OCI-LY1 (cell line): Measurements from ENCODE around the gene NUBPL.

Source experiments
- H2AFZ ChIP-seq: fragments of 200-600 bp; sonication (generic), shearing (Covaris generic); 2 replicates; pipeline ENCODE4 v1.6.0; 2014; ENCODE audit warnings: antibody characterized with exemption, mild to moderate bottlenecking, low read length
- H3F3A ChIP-seq: fragments of 200-600 bp; sonication (generic), shearing (Covaris generic); 2 replicates; pipeline ENCODE4 v1.6.0; 2014; ENCODE audit warnings: mild to moderate bottlenecking, antibody characterized with exemption, low read length, moderate library complexity; ENCODE audit not compliant: insufficient read depth
- H3K27ac ChIP-seq: fragments of 200-600 bp; sonication (generic); 2 replicates; pipeline ENCODE4 v1.5.1; 2014; ENCODE audit warnings: low read length, mixed run types, mild to moderate bottlenecking, low read depth; ENCODE audit not compliant: poor library complexity, severe bottlenecking
- H3K27me3 ChIP-seq: fragments of 200-600 bp; sonication (generic); 2 replicates; pipeline ENCODE4 v1.6.0; 2014; ENCODE audit warnings: antibody characterized with exemption, mild to moderate bottlenecking, low read length, moderate library complexity; ENCODE audit not compliant: insufficient read depth
- H3K36me3 ChIP-seq: fragments of 200-600 bp; sonication (generic); 2 replicates; pipeline ENCODE4 v1.6.1; 2014; ENCODE audit warnings: mild to moderate bottlenecking, antibody characterized with exemption, low read length, moderate library complexity, mixed read lengths; ENCODE audit not compliant: insufficient read depth
- H3K4me1 ChIP-seq: fragments of 200-600 bp; sonication (generic); 2 replicates; pipeline ENCODE4 v1.5.1; 2014; ENCODE audit warnings: mild to moderate bottlenecking, low read length, moderate library complexity; ENCODE audit not compliant: insufficient read depth, severe bottlenecking
- H3K4me2 ChIP-seq: fragments of 200-600 bp; sonication (generic), shearing (Covaris generic); 2 replicates; pipeline ENCODE4 v1.6.1; 2014; ENCODE audit warnings: low read length
- H3K4me3 ChIP-seq: fragments of 200-600 bp; sonication (generic); 2 replicates; pipeline ENCODE4 v1.5.1; 2014; ENCODE audit warnings: low read length, low read depth, mild to moderate bottlenecking, mixed read lengths; ENCODE audit not compliant: poor library complexity, severe bottlenecking
- H3K79me2 ChIP-seq: fragments of 200-600 bp; shearing (Covaris generic); 2 replicates; pipeline ENCODE4 v1.6.1; 2016; ENCODE audit warnings: mixed run types, low read length, mixed read lengths; ENCODE audit not compliant: insufficient read depth
- H3K9ac ChIP-seq: fragments of 200-600 bp; sonication (generic), shearing (Covaris generic); 2 replicates; pipeline ENCODE4 v1.6.1; 2014; ENCODE audit warnings: mild to moderate bottlenecking, low read length, mixed read lengths
- H3K9me2 ChIP-seq: fragments of 200-600 bp; sonication (generic), shearing (Covaris generic); 2 replicates; pipeline ENCODE4 v1.6.1; 2014; ENCODE audit warnings: low read depth, mild to moderate bottlenecking, low read length, mixed read lengths
- H3K9me3 ChIP-seq: fragments of 200-600 bp; shearing (Covaris generic); 2 replicates; pipeline ENCODE4 v1.6.1; 2014; ENCODE audit warnings: low read length, mixed read lengths
- H4K20me1 ChIP-seq: fragments of 200-600 bp; sonication (generic), shearing (Covaris generic); 2 replicates; pipeline ENCODE4 v1.6.0; 2016; ENCODE audit warnings: mild to moderate bottlenecking, low read length; ENCODE audit not compliant: insufficient read depth
- EZH2 ChIP-seq: fragments of 200-600 bp; sonication (generic), shearing (Covaris generic); IDR thresholded peaks from 2 replicates; pipeline ENCODE4 v1.8.0; 2017; ENCODE audit warnings: borderline replicate concordance, mixed run types, mild to moderate bottlenecking, antibody characterized with exemption, low read length, moderate library complexity, mixed read lengths
- TF ChIP-seq, protein P1 (sequence below): fragments of 200-600 bp; sonication (generic), shearing (Covaris generic); IDR thresholded peaks from 2 replicates; pipeline ENCODE4 v1.5.1; 2017; ENCODE audit warnings: mild to moderate bottlenecking, antibody characterized with exemption, low read length, moderate library complexity, mixed read lengths

NUBPL gene

DNA sequence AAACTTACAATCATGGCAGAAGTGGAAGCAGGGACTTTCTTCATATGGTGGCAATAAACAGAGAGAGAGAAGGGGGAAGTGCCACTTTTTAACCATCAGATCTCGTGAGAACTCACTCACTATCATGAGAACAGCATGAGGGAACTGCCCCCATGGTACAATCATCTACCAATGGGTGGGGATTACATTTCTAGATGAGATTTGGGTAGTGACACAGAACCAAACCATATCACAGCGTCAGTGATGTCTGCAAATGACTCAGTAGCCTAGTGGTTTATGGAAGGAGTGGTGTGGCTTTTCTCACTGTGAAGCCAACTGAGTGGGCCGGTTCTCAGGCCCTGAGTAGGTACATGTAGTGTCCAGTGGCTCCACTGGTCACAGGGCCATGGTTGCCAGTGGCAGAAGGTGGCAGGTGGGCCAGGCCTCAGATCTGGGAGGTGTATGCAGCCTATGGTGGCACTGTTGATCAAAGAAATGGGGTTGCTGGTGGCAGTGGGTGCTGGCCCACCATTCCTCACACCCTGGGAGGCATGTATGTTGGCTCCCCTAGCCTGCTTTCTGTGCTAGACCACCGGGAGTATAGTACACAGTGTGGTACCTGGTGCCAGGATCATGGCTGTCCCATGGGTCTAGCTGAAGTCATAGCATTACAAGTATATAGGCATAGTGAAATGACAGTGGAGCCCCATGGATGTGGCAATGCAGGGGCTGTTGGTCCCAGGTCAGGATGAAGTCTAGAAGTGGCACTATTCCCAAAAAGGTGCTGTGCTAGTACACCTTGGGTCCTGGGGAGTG, 191.9 kb downstream of the NUBPL start:
- Histone ChIP-seq H4K20me1 (no peaks in the 10 kb centered on the region), H3K4me2 (no peak overlapping the region), H3K9ac (no peak overlapping the region), H3K79me2 (no peaks in the 10 kb centered on the region), H3K36me3 (no peaks in the 10 kb centered on the region), H3K4me3 (no peak overlapping the region), H3F3A (no peaks in the 10 kb centered on the region), H3K27ac (no peak overlapping the region), H3K4me1 (no peaks in the 10 kb centered on the region), H3K9me2 (no peaks in the 10 kb centered on the region), H2AFZ (no peak overlapping the region), H3K9me3 (peaks cover 9% of the 10 kb centered on the region; the same call in 1 of the 2 replicates), H3K27me3 (no peaks in the 10 kb centered on the region)
- TF ChIP-seq EZH2 = no peak
- TF ChIP-seq, protein P1, sequence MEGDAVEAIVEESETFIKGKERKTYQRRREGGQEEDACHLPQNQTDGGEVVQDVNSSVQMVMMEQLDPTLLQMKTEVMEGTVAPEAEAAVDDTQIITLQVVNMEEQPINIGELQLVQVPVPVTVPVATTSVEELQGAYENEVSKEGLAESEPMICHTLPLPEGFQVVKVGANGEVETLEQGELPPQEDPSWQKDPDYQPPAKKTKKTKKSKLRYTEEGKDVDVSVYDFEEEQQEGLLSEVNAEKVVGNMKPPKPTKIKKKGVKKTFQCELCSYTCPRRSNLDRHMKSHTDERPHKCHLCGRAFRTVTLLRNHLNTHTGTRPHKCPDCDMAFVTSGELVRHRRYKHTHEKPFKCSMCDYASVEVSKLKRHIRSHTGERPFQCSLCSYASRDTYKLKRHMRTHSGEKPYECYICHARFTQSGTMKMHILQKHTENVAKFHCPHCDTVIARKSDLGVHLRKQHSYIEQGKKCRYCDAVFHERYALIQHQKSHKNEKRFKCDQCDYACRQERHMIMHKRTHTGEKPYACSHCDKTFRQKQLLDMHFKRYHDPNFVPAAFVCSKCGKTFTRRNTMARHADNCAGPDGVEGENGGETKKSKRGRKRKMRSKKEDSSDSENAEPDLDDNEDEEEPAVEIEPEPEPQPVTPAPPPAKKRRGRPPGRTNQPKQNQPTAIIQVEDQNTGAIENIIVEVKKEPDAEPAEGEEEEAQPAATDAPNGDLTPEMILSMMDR = no peak

DNA sequence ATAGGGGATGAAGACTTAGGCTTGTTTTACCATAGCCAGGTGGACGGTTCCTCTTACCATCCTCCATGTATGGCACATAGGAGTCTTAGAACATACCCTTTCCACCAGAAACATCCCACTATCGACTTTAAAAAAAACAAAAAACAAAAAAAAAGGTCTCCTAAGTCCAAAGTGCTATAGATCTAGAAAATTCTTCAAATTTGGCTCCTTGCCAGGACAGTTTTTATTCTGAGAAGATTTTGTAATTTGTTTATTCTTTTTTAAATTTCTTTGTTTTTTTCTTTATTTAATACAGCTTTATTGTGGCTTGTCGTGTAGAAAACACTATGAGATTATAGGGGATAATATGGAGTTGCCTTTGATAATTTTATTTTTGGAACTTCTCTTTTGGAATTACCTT, 197.7 kb downstream of the NUBPL start:
- Histone ChIP-seq H3K4me1 (no peaks in the 10 kb centered on the region), H3K9me2 (no peaks in the 10 kb centered on the region), H3K9ac (no peak overlapping the region), H3K4me2 (no peak overlapping the region), H3K4me3 (no peak overlapping the region), H2AFZ (no peak overlapping the region), H3K27ac (no peak overlapping the region), H3K36me3 (no peaks in the 10 kb centered on the region), H3K27me3 (no peaks in the 10 kb centered on the region), H3F3A (no peaks in the 10 kb centered on the region), H3K79me2 (no peaks in the 10 kb centered on the region), H3K9me3 (no peaks in the 10 kb centered on the region), H4K20me1 (no peaks in the 10 kb centered on the region)
- TF ChIP-seq, protein P1 = no peak
- no peak for TF ChIP-seq EZH2

DNA sequence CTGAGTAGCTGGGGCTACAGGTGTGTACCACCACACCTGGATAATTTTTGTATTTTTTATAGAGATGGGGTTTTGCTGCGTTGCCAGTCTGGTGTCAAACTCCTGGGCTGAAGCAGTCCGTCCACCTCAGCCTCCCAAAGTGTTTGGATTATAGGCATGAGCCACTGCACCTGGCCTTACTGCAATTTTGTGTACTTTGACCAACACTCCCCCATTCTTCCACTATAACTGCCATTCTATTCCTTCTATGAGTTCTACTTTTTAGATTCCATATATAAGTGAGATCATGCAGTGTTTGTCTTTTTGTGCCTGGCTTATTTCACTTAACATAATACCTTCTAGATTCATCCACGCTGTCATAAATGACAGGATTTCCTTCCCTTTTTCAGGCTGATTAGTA, 199.1 kb downstream of the NUBPL start:
- TF ChIP-seq, protein P1 = no peak
- no peak for TF ChIP-seq EZH2
- no peaks in the 10 kb centered on the region for H4K20me1 ChIP-seq
- H3K27ac ChIP-seq = no peak overlapping the region
- no peak overlapping the region for H2AFZ ChIP-seq
- H3K9me3 ChIP-seq = no peaks in the 10 kb centered on the region
- H3K4me3 ChIP-seq = no peak overlapping the region
- no peaks in the 10 kb centered on the region for H3K4me1 ChIP-seq
- no peaks in the 10 kb centered on the region for H3K9me2 ChIP-seq
- H3K9ac ChIP-seq = no peak overlapping the region
- no peaks in the 10 kb centered on the region for H3K79me2 ChIP-seq
- H3K36me3 ChIP-seq = no peaks in the 10 kb centered on the region
- no peak overlapping the region for H3K4me2 ChIP-seq
- no peaks in the 10 kb centered on the region for H3F3A ChIP-seq
- no peaks in the 10 kb centered on the region for H3K27me3 ChIP-seq
